Epithelial cell of esophagus (primary cell): ENCODE results near the gene F11R.

Experiments
- DNase-seq: peaks from one replicate; pipeline ENCODE4 v3.0.0; 2010; ENCODE audit warnings: low read depth
- H3K4me3 ChIP-seq: 2 replicates; pipeline ENCODE4 v1.5.1; 2011; ENCODE audit warnings: mild to moderate bottlenecking, low read length, control low read depth
- CTCF ChIP-seq: IDR thresholded peaks from 2 replicates; pipeline ENCODE4 v1.5.1; 2011; ENCODE audit warnings: low read depth, mild to moderate bottlenecking, low read length, control low read depth, inconsistent platforms; ENCODE audit not compliant: insufficient read depth; ENCODE audit errors: missing control alignments

F11R gene

GRCh38 chr1:161047436-161048420 lies 26.8 kb upstream of the F11R start:
- DNase-seq, result no peak
- no peak overlapping the region for H3K4me3 ChIP-seq
- no peak for TF ChIP-seq CTCF

GRCh38 chr1:161046605-161047228 lies 25.8 kb upstream of the F11R start:
- DNase-seq, result no peak
- H3K4me3 ChIP-seq, result peak overlapping the region; percentile 96
- TF ChIP-seq CTCF, result no peak

- DNase-seq, result peak; percentile 97
- peak within 1 kb of the TSS; percentile 96 for H3K4me3 ChIP-seq
- TF ChIP-seq CTCF, result no peak
Measured at GRCh38 chr1:161045736-161046604, 25.0 kb upstream of the F11R start, which contains the start of gene USF1. Gene USF1, minus strand, starts transcription at chr1:161045977. Its CDS starts 2,702 bp downstream, at chr1:161043275.

- H3K4me3 ChIP-seq, result peak overlapping the region; percentile 96
- DNase-seq, result peak; percentile 53
- TF ChIP-seq CTCF, result no peak
Measured at GRCh38 chr1:161044908-161045735, 24.2 kb upstream of the F11R start.

GRCh38 chr1:161044535-161044907 lies 23.6 kb upstream of the F11R start:
- DNase-seq, result no peak
- no peak for TF ChIP-seq CTCF

GRCh38 chr1:161039546-161039945 lies 18.6 kb upstream of the F11R start:
- no peak for TF ChIP-seq CTCF
- no peak for DNase-seq
- no peak overlapping the region for H3K4me3 ChIP-seq

More at GRCh38 chr1:161044535-161044907, 23.6 kb upstream of the F11R start:
- peak overlapping the region; percentile 96 for H3K4me3 ChIP-seq
